Osteocyte (in vitro differentiated cells): Measurements from ENCODE around the gene TAT. TPM values are rescaled to one million over a fixed set of nuclear protein-coding genes. Genes with fewer than 3 reads are reported as not detected.

Experiments
- DNase-seq: peaks from one replicate; pipeline ENCODE4 v3.0.0; 2021; ENCODE audit warnings: mixed read lengths; ENCODE audit not compliant: unreplicated experiment; ENCODE audit errors: extremely low spot score
- H3K27ac Mint-ChIP-seq: one replicate; pipeline ENCODE4 v1.8.0; 2021; ENCODE audit warnings: mild to moderate bottlenecking, mixed read lengths; ENCODE audit not compliant: unreplicated experiment
- H3K27me3 Mint-ChIP-seq: one replicate; pipeline ENCODE4 v1.8.0; 2021; ENCODE audit warnings: mixed read lengths; ENCODE audit not compliant: unreplicated experiment
- H3K36me3 Mint-ChIP-seq: one replicate; pipeline ENCODE4 v1.8.0; 2021; ENCODE audit warnings: mixed read lengths; ENCODE audit not compliant: unreplicated experiment
- H3K4me1 Mint-ChIP-seq: one replicate; pipeline ENCODE4 v1.8.0; 2021; ENCODE audit warnings: mixed read lengths; ENCODE audit not compliant: unreplicated experiment
- H3K4me3 Mint-ChIP-seq: one replicate; pipeline ENCODE4 v1.8.0; 2021; ENCODE audit warnings: mild to moderate bottlenecking, moderate library complexity, mixed read lengths; ENCODE audit not compliant: unreplicated experiment
- H3K9me3 Mint-ChIP-seq: one replicate; pipeline ENCODE4 v1.8.0; 2021; ENCODE audit warnings: mixed read lengths; ENCODE audit not compliant: unreplicated experiment
- CTCF ChIP-seq: fragments of 200-600 bp; sonication (generic); IDR thresholded peaks from 2 replicates; pipeline ENCODE4 v1.5.0; 2021; ENCODE audit warnings: antibody characterized with exemption, mild to moderate bottlenecking, moderate library complexity
- total RNA-seq: library from RNA; stranded (reverse); gene quantifications from 2 replicates; pipeline ENCODE4 v1.2.1, GENCODE V29; 2021

TAT gene
- total RNA-seq, 1 donor from 2014 or later = not detected

- no peak for DNase-seq
- no peaks in the 10 kb centered on the region for H3K36me3 Mint-ChIP-seq
- no peaks in the 10 kb centered on the region for H3K9me3 Mint-ChIP-seq
- H3K4me1 Mint-ChIP-seq = no peaks in the 10 kb centered on the region
- TF ChIP-seq CTCF = no peak
- no peak overlapping the region for H3K27ac Mint-ChIP-seq
- H3K4me3 Mint-ChIP-seq = no peak overlapping the region
- peaks cover 52% of the 10 kb centered on the region for H3K27me3 Mint-ChIP-seq
Measured at GRCh38 chr16:71555230-71555891, 21.5 kb downstream of the TAT start.

GRCh38 chr16:71552698-71553503 is 24.0 kb downstream of the TAT start:
- Mint-ChIP-seq H3K36me3 (no peaks in the 10 kb centered on the region), H3K9me3 (no peaks in the 10 kb centered on the region), H3K4me3 (no peak overlapping the region), H3K27ac (no peak overlapping the region), H3K4me1 (no peaks in the 10 kb centered on the region), H3K27me3 (peaks cover 39% of the 10 kb centered on the region)
- TF ChIP-seq CTCF = no peak
- no peak for DNase-seq

GRCh38 chr16:71547168-71547567 is 29.7 kb downstream of the TAT start:
- Mint-ChIP-seq H3K27me3 (peaks cover 24% of the 10 kb centered on the region), H3K36me3 (no peaks in the 10 kb centered on the region)

GRCh38 chr16:71542377-71542776 is 34.5 kb downstream of the TAT start:
- no peaks in the 10 kb centered on the region for H3K36me3 Mint-ChIP-seq
- H3K9me3 Mint-ChIP-seq = no peaks in the 10 kb centered on the region
- DNase-seq = no peak
- H3K4me3 Mint-ChIP-seq = no peak overlapping the region
- no peak overlapping the region for H3K27ac Mint-ChIP-seq
- peak; percentile 42 for TF ChIP-seq CTCF
- no peaks in the 10 kb centered on the region for H3K4me1 Mint-ChIP-seq
- H3K27me3 Mint-ChIP-seq = peaks cover 27% of the 10 kb centered on the region

More at GRCh38 chr16:71547168-71547567, 29.7 kb downstream of the TAT start:
- no peaks in the 10 kb centered on the region for H3K9me3 Mint-ChIP-seq
- no peak overlapping the region for H3K4me3 Mint-ChIP-seq
- no peak for DNase-seq
- no peak for TF ChIP-seq CTCF
- no peak overlapping the region for H3K27ac Mint-ChIP-seq
- no peaks in the 10 kb centered on the region for H3K4me1 Mint-ChIP-seq

GRCh38 chr16:71537643-71538042 is 39.2 kb downstream of the TAT start:
- DNase-seq = no peak
- no peaks in the 10 kb centered on the region for H3K36me3 Mint-ChIP-seq
- H3K9me3 Mint-ChIP-seq = no peaks in the 10 kb centered on the region
- no peaks in the 10 kb centered on the region for H3K4me1 Mint-ChIP-seq
- peak; percentile 56 for TF ChIP-seq CTCF
- peaks cover 32% of the 10 kb centered on the region for H3K27me3 Mint-ChIP-seq
- no peak overlapping the region for H3K27ac Mint-ChIP-seq
- no peak overlapping the region for H3K4me3 Mint-ChIP-seq
